ENCODE measurements around the gene OR10Z1.

The OR10Z1 gene, protein sequence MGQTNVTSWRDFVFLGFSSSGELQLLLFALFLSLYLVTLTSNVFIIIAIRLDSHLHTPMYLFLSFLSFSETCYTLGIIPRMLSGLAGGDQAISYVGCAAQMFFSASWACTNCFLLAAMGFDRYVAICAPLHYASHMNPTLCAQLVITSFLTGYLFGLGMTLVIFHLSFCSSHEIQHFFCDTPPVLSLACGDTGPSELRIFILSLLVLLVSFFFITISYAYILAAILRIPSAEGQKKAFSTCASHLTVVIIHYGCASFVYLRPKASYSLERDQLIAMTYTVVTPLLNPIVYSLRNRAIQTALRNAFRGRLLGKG

DNA sequence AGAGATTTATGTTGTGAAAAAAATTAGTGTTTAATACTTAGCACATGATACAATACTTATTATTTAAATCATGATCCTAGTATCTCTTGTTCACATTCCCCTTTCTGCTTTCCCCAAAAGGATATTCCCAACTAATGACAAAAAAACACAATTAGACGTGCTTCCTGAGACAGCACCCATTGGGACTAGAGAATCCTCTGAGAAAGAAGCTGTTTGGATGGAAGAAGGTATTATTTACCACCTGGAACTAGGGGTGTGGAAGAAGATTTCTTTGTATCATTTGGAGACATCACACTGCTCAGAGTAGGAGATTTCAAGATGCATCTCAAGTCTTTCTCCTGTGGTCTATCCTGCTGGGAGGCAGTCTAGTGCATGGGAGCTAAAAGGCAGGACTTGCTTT lies at the start of gene OR10Z1:
Gene OR10Z1, plus strand, starts transcription at position 301 of the 400 bp plus-strand sequence. CDS start 1,171 bp downstream, outside the sequence.
- no peak for DNase-seq (ENCODE audit: low read depth)

- no peak for DNase-seq (ENCODE audit: low read depth)
These were observed 45.4 kb upstream of the OR10Z1 start for GRCh38 chr1:158559696-158560095.

DNA sequence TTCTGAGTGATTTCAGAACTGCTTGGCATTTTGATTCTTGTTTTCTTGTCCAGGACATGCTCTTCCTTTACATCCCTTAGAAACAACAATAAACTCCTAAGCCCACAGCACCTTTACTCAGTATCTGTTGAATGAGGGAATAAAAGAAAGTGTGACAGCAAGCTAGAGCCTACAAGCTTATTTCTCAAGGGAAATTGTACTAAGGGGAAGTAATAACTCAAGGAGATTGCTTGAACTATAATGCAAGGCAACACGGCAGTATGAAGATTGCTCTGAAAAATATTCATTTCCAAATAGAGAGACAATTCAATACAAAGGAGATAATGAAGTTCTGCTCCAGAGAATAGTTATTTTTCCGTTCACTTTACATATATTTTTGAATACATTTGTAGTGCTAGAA lies 41.2 kb upstream of the OR10Z1 start:
- no peak for DNase-seq (ENCODE audit: low read depth)

GRCh38 chr1:158564608-158565007 lies 40.5 kb upstream of the OR10Z1 start:
- DNase-seq (ENCODE audit: low read depth), result no peak

DNA sequence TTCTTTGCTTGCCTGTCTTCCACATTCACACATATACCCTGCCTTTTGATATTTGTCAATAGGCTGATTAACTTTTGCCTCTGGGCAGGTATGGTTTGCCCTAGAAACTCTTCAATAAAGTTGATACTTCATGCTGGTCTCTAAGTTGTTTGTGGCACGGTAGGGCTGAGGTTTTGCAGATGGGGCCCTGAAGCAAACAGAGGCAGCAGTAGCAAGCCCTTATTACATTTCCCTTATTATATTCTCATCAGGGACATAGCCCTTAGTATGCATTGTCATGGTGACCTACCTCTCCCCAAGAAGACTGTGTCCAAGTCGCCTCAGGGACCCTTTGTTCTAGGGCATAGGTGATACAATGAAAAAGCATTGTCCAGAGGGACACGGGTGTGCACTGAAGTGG lies 34.6 kb upstream of the OR10Z1 start, which contains the start of gene OR6P1:
Gene OR6P1, minus strand, starts transcription at position 101 of the 400 bp plus-strand sequence. CDS start 6,976 bp downstream, outside the sequence.
- DNase-seq (ENCODE audit: low read depth), result no peak

GRCh38 chr1:158572226-158572625 lies 32.8 kb upstream of the OR10Z1 start:
- DNase-seq (ENCODE audit: low read depth), result no peak

DNA sequence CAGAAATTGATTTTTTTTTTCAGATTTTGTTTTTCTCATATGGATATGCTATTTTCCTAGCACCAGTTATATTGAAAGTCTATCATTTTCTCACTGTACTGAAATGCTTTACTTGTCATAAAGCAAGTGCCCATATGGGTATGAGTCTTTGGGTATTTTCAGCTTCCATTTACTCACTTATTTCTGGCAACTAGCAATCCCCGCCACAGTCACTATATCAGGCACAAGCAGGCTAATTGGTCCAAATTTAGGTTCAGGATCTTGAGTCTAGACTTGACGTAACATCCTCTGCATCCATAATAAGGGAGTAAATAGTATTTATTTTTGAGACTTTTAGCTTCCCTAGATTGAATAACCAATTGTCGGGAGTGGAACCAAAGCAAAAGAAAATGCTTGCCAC lies 27.5 kb upstream of the OR10Z1 start:
- no peak for DNase-seq (ENCODE audit: low read depth)

- DNase-seq (ENCODE audit: low read depth), result no peak
These were observed 25.3 kb upstream of the OR10Z1 start, which contains the start of gene OR10X1 for GRCh38 chr1:158579733-158580132. Gene OR10X1, minus strand, starts transcription at chr1:158579899. Its CDS starts 0 bp downstream, at chr1:158579899.

DNA sequence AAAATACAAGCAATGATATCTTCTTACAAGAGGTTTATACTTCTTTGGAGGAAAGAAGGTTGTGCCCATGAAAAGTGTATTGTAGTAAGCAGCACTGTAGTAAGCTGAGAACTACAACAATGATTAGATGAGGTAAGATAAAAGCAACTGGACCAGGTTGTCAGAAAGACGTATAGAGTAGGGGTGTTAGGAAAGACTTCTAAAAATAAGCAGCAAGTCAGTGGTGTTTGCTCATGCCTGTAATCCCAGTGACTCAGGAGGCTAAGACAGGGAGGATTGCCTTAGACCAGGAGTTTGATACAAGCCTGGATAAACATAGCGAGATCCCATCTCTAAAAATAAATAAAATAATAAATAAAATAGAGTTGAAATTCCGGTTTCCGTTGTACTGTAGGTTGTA lies 21.1 kb upstream of the OR10Z1 start:
- DNase-seq (ENCODE audit: low read depth), result no peak

DNA sequence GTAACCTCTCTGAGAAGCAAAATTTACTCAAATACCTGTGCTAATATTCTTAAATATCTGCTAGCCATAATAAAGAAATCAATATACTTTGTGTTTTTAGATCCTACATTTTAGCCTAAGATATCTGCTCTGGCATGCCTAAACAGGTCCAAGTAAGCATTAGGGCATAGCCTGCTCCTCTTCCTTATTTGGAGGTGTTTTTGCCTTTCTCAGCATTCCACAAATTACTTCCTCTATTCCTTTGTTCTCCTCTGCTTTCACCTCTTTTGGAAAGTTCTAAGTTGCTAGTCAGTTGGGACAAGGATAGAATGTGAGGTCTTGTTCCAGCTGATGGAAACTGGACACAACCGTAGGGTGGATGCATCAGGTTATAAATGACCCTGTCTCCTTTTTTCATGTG lies 18.1 kb upstream of the OR10Z1 start:
- no peak for DNase-seq (ENCODE audit: low read depth)

DNA sequence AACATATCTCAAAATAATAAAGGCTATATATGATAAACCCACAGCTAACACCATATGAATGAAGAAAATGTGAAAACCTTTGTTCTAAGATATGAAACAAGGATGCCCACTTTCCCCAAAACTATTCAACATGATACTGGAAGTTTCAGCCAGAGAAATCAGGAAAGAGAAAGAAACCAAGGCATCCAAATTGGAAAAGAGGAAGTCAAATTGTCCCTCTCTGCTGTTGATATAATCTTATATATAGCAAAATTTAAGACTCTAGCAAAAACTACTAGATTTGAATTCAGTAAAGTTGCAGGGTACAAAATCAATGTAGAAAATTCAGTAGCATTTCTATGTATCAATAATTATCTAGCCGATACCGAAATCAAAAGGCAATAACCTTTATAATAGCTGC lies 4.3 kb upstream of the OR10Z1 start:
- DNase-seq (ENCODE audit: low read depth), result no peak

GRCh38 chr1:158607296-158607695 lies 2.2 kb downstream of the OR10Z1 start:
- no peak for DNase-seq (ENCODE audit: low read depth)

GRCh38 chr1:158611916-158612315 lies 6.8 kb downstream of the OR10Z1 start:
- DNase-seq (ENCODE audit: low read depth), result no peak

GRCh38 chr1:158613764-158614163 lies 8.7 kb downstream of the OR10Z1 start:
- DNase-seq (ENCODE audit: low read depth), result no peak

DNA sequence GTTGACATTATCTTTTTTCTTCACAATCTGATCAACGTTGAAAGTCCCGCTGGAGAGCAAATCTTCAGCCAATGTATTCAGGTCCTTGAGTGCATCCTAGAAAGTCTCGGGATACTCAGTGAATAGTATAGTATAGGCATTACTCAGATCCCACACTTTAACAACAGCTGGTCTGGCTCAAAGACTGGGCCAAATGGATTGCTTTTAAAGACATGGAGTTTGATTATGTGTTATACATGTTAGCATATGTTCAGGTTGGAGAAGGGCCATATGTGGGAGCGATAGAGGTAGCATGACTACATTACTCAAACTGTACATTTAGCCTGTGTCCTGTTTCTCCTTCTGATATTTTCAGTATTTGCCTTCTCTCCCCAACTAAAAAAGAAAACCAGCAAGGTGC lies 33.1 kb downstream of the OR10Z1 start:
- DNase-seq (ENCODE audit: low read depth), result no peak

GRCh38 chr1:158638904-158639303 lies 33.8 kb downstream of the OR10Z1 start:
- no peak for DNase-seq (ENCODE audit: low read depth)

DNA sequence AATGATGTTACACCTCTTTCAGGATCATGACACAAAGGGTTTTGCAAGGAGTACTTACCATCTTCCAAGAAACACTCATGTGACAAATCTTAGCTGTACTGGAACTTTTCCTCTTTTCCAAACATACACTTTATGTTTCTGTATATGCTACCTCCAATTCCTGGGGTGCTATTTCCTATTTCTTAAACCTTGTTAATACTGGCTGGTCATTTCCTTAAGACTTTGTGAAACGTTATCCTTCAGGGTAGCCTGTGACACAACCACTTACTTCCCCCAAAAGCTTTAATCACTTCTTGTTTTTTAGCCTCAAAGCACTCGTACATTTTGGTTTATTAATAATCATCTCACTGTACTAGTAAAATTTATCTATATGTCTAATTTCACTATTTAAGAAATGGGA lies 39.4 kb downstream of the OR10Z1 start:
- no peak for DNase-seq (ENCODE audit: low read depth)

DNA sequence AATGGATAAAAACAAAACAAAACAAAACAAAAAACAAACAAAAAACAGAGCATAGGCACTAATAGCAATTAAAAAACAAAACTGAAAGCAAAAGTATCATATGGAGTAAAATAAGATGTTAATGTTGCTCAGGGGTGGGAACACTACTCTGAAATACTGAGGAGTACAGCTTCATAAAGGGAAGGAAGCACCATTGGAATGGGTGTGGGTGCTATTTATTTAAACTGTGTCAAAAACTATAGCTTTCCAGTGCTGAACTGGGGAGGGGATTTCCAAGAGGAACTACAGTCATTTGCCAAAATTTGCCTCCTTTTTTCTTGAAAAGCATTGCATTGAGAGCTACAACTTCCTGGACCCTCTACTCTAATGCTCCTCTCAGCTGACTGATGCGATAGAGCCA lies 41.4 kb downstream of the OR10Z1 start:
- DNase-seq (ENCODE audit: low read depth), result no peak

DNA sequence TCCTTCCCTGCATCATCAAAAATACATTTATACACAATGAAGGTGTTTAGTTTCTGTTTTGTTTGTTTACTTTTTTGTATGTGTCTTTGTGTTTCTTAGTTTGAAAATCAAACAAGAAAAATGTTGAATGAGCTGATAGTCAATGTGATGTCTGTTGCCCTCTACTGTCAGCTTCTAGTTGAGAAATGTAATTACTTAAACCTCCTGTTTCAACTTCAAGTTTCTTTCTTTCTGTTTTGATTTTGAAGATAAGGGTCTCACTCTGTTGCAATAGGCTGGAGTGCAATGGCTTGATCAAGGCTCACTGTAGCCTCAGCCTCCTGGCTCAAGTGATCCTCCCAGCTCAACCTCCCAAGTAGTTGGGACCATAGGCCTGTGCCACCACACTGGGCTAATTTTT lies 44.0 kb downstream of the OR10Z1 start:
- DNase-seq (ENCODE audit: low read depth), result no peak

DNA sequence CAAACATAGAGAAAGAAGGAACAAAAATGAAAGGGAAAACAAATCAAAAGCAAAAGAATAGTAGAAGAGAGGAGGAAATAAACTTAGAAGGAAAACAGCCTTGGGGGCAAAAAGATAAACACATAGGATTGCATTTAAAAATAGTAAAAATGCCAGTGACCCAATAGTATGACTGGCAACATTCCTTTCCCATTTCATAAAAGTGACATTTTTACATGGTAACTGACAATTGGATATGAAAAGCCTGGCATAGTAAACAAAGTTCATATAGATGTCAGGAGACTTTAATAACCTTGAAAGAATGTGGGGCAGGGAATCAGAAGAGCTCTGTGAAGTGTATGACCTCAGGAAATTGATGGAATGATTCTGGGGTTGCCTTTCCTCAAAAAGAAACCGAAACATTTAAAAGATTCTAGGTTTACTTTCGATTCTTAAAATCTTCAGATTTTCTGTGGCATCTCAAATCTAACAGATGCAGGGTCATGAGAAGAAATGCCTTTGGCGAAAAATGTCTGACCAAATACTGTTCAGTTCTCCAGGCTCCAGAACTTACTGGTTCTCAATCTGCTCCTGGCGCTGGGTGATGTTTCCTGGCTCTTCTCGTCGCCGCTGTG lies 47.8 kb downstream of the OR10Z1 start:
- no peak for DNase-seq (ENCODE audit: low read depth)

- no peak for DNase-seq (ENCODE audit: low read depth)
These were observed 49.0 kb downstream of the OR10Z1 start for GRCh38 chr1:158654086-158654485.

DNA sequence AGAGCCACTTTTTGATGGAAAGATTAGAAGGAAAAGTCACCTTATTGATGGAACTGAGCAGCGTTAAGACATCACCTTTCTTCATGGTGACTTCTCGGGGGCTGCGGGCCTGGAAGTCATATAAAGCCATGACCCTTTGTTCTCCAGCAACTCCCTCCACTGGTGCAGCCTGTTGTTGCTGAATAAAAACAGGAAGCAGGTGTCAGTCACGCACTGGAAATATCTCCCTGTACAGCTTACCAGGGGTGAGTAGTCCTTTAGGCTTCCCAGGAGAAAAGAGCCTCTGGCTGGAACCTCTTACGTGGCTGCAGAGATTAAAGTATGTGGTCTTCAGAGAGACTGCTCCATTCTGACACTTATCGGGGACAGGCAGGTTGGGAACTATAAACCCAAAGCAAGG lies 49.5 kb downstream of the OR10Z1 start:
- no peak for DNase-seq (ENCODE audit: low read depth)

Data from ELR (cell line).